ENCODE results near the gene SS18L1. TPM values are rescaled to one million over a fixed set of nuclear protein-coding genes. Genes with fewer than 3 reads are reported as not detected.
A peak's percentile ranks its signal among the peaks of the same experiment; 100 is the strongest.

Gene SS18L1
- total RNA-seq, 1 donor from 2014 or later = 16.3 TPM

DNA sequence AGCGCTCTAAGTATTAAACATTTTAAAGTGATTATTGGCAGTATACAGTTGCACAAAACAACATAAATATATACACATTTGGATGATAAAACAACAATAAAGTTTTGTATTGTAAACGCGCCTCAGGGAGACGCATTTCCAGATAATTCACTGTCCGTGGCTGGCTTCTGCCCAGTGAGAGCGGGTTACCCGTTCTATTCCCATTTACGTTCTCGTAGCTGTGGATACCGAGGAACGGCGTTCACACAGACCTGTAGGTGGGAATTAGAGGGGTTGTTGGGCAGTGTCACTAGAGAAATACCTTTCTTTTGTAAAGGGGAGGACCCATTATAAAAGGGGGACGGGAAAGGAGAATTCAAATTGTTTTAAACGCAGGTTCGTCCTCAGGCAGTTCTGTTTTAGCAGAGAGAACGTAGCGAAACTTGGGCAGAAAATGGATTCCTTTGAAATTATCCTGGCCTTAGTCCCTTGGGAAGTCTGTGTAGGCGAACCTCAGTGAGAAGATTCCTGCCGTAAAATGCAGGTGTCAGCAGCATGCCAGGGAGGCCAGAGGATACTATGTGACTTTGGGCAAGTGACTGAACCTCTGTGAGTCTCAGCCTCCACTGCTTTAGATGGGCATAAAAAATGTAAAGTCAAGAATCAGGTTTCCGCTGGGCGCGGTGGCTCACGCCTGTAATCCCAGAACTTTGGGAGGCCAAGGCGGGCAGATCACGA is 40.0 kb downstream of the SS18L1 start:
- peak overlapping the region; percentile 96 for H3K9ac ChIP-seq (ENCODE audit: low read length)
- peaks cover 16% of the 10 kb centered on the region for H4K20me1 ChIP-seq (ENCODE audit: insufficient read depth, low read length)
- H3K27ac ChIP-seq (ENCODE audit: low read depth, low read length) = peak overlapping the region; percentile 91
- no peak for TF ChIP-seq EZH2 (IDR thresholded peaks at IDR 0.05; ENCODE audit: insufficient read depth, low read length)
- TF ChIP-seq, protein P1, sequence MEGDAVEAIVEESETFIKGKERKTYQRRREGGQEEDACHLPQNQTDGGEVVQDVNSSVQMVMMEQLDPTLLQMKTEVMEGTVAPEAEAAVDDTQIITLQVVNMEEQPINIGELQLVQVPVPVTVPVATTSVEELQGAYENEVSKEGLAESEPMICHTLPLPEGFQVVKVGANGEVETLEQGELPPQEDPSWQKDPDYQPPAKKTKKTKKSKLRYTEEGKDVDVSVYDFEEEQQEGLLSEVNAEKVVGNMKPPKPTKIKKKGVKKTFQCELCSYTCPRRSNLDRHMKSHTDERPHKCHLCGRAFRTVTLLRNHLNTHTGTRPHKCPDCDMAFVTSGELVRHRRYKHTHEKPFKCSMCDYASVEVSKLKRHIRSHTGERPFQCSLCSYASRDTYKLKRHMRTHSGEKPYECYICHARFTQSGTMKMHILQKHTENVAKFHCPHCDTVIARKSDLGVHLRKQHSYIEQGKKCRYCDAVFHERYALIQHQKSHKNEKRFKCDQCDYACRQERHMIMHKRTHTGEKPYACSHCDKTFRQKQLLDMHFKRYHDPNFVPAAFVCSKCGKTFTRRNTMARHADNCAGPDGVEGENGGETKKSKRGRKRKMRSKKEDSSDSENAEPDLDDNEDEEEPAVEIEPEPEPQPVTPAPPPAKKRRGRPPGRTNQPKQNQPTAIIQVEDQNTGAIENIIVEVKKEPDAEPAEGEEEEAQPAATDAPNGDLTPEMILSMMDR (IDR thresholded peaks at IDR 0.05; ENCODE audit: insufficient read depth, low read depth, low read length) = no peak
- H3K27me3 ChIP-seq (ENCODE audit: insufficient read depth, low read length) = no peaks in the 10 kb centered on the region
- no peaks in the 10 kb centered on the region for H3K9me3 Mint-ChIP-seq (ENCODE audit: unreplicated experiment)
- peaks cover 53% of the 10 kb centered on the region for H3K79me2 ChIP-seq (ENCODE audit: insufficient read depth, low read length)
- H2AFZ ChIP-seq (ENCODE audit: low read depth, low read length) = peak overlapping the region; percentile 12
- FAIRE-seq = no peak
- peaks cover 16% of the 10 kb centered on the region for H3K4me1 Mint-ChIP-seq (ENCODE audit: low read depth, unreplicated experiment)
- H3K27ac Mint-ChIP-seq (ENCODE audit: unreplicated experiment) = peak overlapping the region; percentile 98
- no peaks in the 10 kb centered on the region for H3K27me3 Mint-ChIP-seq (ENCODE audit: low read depth, unreplicated experiment)
- no peaks in the 10 kb centered on the region for H3K9me3 ChIP-seq (ENCODE audit: insufficient read depth, low read depth, low read length)
- peak overlapping the region; percentile 99 for H3K4me2 ChIP-seq (ENCODE audit: low read length)
- peak overlapping the region; percentile 96 for H3K4me3 Mint-ChIP-seq (ENCODE audit: unreplicated experiment)
- peaks cover 1% of the 10 kb centered on the region for H3K36me3 Mint-ChIP-seq (ENCODE audit: low read depth, unreplicated experiment)
- peaks cover 2% of the 10 kb centered on the region for H3K36me3 ChIP-seq (ENCODE audit: insufficient read depth, low read length)
- peaks cover 19% of the 10 kb centered on the region for H3K4me1 ChIP-seq (ENCODE audit: insufficient read depth, low read length)
- peak overlapping the region; percentile 88 for H3K4me3 ChIP-seq (ENCODE audit: insufficient read depth, low read depth, low read length)
- DNase-seq (ENCODE audit: low read depth) = no peak

DNA sequence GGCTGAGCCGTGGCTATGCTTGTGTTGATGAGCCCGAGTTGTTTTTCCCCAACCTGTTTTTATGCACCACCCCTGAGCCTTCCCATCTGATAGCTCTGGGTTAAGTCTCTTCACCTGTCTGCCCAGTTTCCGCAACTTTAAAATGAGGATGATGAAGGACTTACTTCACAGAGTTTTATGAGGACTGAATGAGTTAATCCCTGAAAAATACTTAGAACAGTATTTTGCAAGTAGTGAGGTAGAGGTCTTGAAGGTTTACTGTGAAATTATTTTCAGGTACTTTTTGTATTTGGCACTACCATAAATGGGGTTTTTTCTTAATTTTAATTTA is 42.5 kb downstream of the SS18L1 start:
- no peak for TF ChIP-seq EZH2 (IDR thresholded peaks at IDR 0.05; ENCODE audit: insufficient read depth, low read length)
- TF ChIP-seq, protein P1 (IDR thresholded peaks at IDR 0.05; ENCODE audit: insufficient read depth, low read depth, low read length) = no peak
- H3K36me3 ChIP-seq (ENCODE audit: insufficient read depth, low read length) = peaks cover 5% of the 10 kb centered on the region
- no peak overlapping the region for H3K9ac ChIP-seq (ENCODE audit: low read length)
- peaks cover 19% of the 10 kb centered on the region for H3K4me1 ChIP-seq (ENCODE audit: insufficient read depth, low read length)
- H3K27me3 Mint-ChIP-seq (ENCODE audit: low read depth, unreplicated experiment) = no peaks in the 10 kb centered on the region
- H3K27ac Mint-ChIP-seq (ENCODE audit: unreplicated experiment) = no peak overlapping the region
- no peak overlapping the region for H3K4me3 ChIP-seq (ENCODE audit: insufficient read depth, low read depth, low read length)
- DNase-seq (ENCODE audit: low read depth) (no peak), FAIRE-seq (no peak)
- H3K27ac ChIP-seq (ENCODE audit: low read depth, low read length) = no peak overlapping the region
- no peak overlapping the region for H2AFZ ChIP-seq (ENCODE audit: low read depth, low read length)
- H3K4me1 Mint-ChIP-seq (ENCODE audit: low read depth, unreplicated experiment) = peaks cover 16% of the 10 kb centered on the region
- H4K20me1 ChIP-seq (ENCODE audit: insufficient read depth, low read length) = peaks cover 35% of the 10 kb centered on the region
- no peak overlapping the region for H3K4me3 Mint-ChIP-seq (ENCODE audit: unreplicated experiment)
- H3K79me2 ChIP-seq (ENCODE audit: insufficient read depth, low read length) = peaks cover 74% of the 10 kb centered on the region
- H3K4me2 ChIP-seq (ENCODE audit: low read length) = no peak overlapping the region
- no peaks in the 10 kb centered on the region for H3K27me3 ChIP-seq (ENCODE audit: insufficient read depth, low read length)
- H3K9me3 Mint-ChIP-seq (ENCODE audit: unreplicated experiment) = no peaks in the 10 kb centered on the region
- H3K9me3 ChIP-seq (ENCODE audit: insufficient read depth, low read depth, low read length) = no peaks in the 10 kb centered on the region
- H3K36me3 Mint-ChIP-seq (ENCODE audit: low read depth, unreplicated experiment) = peaks cover 1% of the 10 kb centered on the region

All from astrocyte (in vitro differentiated cells and primary cell).